ENCODE results near the gene COL5A1.

DNA sequence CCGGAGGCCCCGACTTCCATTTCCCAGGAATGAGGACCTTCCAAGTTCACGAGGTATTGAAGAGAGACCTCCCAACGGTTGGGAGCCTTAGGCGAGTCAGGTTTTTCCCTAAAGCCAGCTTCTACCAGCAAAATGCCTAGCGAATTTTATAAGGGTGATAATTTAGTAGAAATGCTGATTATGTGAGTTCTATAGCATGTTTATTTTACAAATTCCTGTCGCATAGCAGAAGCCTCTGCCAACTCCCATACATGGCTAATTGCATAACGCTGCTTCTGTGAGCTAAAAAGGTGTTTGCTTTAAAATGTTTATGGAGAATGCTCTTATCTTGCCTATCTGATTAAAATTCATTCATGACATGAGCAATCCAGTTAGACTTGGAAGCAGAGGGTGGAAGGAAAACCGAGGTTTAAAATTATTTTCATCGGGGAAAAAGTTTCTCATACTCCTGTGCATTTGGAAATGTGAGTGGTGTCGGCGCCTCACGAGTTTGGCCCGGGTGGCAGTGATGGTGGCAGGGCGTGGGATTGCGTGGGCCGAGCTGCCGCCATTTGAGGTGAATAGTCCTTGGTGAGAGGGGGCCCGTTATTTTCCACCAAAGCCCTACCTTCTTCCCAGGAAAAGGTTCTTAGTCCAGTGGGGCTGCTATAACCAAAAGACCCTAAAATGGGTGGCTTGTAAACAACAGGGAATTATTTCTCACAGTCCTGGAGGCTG is 134.6 kb downstream of the COL5A1 start:
- TF ChIP-seq, protein P1, sequence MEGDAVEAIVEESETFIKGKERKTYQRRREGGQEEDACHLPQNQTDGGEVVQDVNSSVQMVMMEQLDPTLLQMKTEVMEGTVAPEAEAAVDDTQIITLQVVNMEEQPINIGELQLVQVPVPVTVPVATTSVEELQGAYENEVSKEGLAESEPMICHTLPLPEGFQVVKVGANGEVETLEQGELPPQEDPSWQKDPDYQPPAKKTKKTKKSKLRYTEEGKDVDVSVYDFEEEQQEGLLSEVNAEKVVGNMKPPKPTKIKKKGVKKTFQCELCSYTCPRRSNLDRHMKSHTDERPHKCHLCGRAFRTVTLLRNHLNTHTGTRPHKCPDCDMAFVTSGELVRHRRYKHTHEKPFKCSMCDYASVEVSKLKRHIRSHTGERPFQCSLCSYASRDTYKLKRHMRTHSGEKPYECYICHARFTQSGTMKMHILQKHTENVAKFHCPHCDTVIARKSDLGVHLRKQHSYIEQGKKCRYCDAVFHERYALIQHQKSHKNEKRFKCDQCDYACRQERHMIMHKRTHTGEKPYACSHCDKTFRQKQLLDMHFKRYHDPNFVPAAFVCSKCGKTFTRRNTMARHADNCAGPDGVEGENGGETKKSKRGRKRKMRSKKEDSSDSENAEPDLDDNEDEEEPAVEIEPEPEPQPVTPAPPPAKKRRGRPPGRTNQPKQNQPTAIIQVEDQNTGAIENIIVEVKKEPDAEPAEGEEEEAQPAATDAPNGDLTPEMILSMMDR (IDR thresholded peaks at IDR 0.05): no peak
- TF ChIP-seq POLR2A (IDR thresholded peaks at IDR 0.05): no peak

Data from Peyer's patch (tissue), 4 donors.